Measurements from ENCODE around the gene KCNK18.

The KCNK18 gene

GRCh38 chr10:117160567-117160966 lies 36.7 kb upstream of the KCNK18 start:
- DNase-seq (ENCODE audit: low spot score), result no peak
- H3K4me1 ChIP-seq (ENCODE audit: insufficient read depth, poor library complexity, severe bottlenecking), result no peaks in the 10 kb centered on the region
- no peak for TF ChIP-seq CTCF (IDR thresholded peaks at IDR 0.05; ENCODE audit: poor library complexity, severe bottlenecking)
- H3K27ac ChIP-seq (ENCODE audit: poor library complexity, severe bottlenecking), result no peak overlapping the region
- no peak overlapping the region for H3K4me3 ChIP-seq (ENCODE audit: severe bottlenecking)
- no peak for ATAC-seq (ENCODE audit: low read depth)
- peaks cover 100% of the 10 kb centered on the region for H3K27me3 ChIP-seq (ENCODE audit: insufficient read depth, poor library complexity, severe bottlenecking)
- H3K9me3 ChIP-seq (ENCODE audit: severe bottlenecking), result no peaks in the 10 kb centered on the region
- H3K36me3 ChIP-seq (ENCODE audit: low read depth), result no peaks in the 10 kb centered on the region

GRCh38 chr10:117161386-117162033 lies 35.8 kb upstream of the KCNK18 start:
- Histone ChIP-seq H3K27me3 (ENCODE audit: insufficient read depth, poor library complexity, severe bottlenecking) (peaks cover 100% of the 10 kb centered on the region), H3K4me1 (ENCODE audit: insufficient read depth, poor library complexity, severe bottlenecking) (no peaks in the 10 kb centered on the region), H3K4me3 (ENCODE audit: severe bottlenecking) (no peak overlapping the region), H3K9me3 (ENCODE audit: severe bottlenecking) (no peaks in the 10 kb centered on the region), H3K36me3 (ENCODE audit: low read depth) (no peaks in the 10 kb centered on the region), H3K27ac (ENCODE audit: poor library complexity, severe bottlenecking) (no peak overlapping the region)
- TF ChIP-seq CTCF (IDR thresholded peaks at IDR 0.05; ENCODE audit: poor library complexity, severe bottlenecking), result no peak
- no peak for ATAC-seq (ENCODE audit: low read depth)
- DNase-seq (ENCODE audit: low spot score), result no peak

GRCh38 chr10:117162093-117163060 lies 34.9 kb upstream of the KCNK18 start:
- TF ChIP-seq CTCF (IDR thresholded peaks at IDR 0.05; ENCODE audit: poor library complexity, severe bottlenecking), result no peak
- Histone ChIP-seq H3K36me3 (ENCODE audit: low read depth) (no peaks in the 10 kb centered on the region), H3K9me3 (ENCODE audit: severe bottlenecking) (no peaks in the 10 kb centered on the region), H3K4me1 (ENCODE audit: insufficient read depth, poor library complexity, severe bottlenecking) (no peaks in the 10 kb centered on the region), H3K4me3 (ENCODE audit: severe bottlenecking) (no peak overlapping the region), H3K27ac (ENCODE audit: poor library complexity, severe bottlenecking) (no peak overlapping the region), H3K27me3 (ENCODE audit: insufficient read depth, poor library complexity, severe bottlenecking) (peaks cover 100% of the 10 kb centered on the region)
- no peak; the same call in 2 of the 3 replicates for ATAC-seq (ENCODE audit: low read depth)
- DNase-seq (ENCODE audit: low spot score), result no peak

GRCh38 chr10:117163061-117163953 lies 34.0 kb upstream of the KCNK18 start:
- no peaks in the 10 kb centered on the region for H3K9me3 ChIP-seq (ENCODE audit: severe bottlenecking)
- peaks cover 100% of the 10 kb centered on the region for H3K27me3 ChIP-seq (ENCODE audit: insufficient read depth, poor library complexity, severe bottlenecking)
- H3K27ac ChIP-seq (ENCODE audit: poor library complexity, severe bottlenecking), result no peak overlapping the region
- H3K4me1 ChIP-seq (ENCODE audit: insufficient read depth, poor library complexity, severe bottlenecking), result no peaks in the 10 kb centered on the region
- no peaks in the 10 kb centered on the region for H3K36me3 ChIP-seq (ENCODE audit: low read depth)
- DNase-seq (ENCODE audit: low spot score), result no peak
- no peak for ATAC-seq (ENCODE audit: low read depth)
- H3K4me3 ChIP-seq (ENCODE audit: severe bottlenecking), result no peak overlapping the region
- no peak for TF ChIP-seq CTCF (IDR thresholded peaks at IDR 0.05; ENCODE audit: poor library complexity, severe bottlenecking)

Measured in RWPE2 (cell line).